ENCODE results near the gene TRIM41. TPM values are rescaled to one million over a fixed set of nuclear protein-coding genes. Genes with fewer than 3 reads are reported as not detected.
"Not testable (repeated sequence)": the region's sequence is repeated elsewhere in the genome, so short reads cannot be mapped to it uniquely, and the experiment has no call there.

Gene TRIM41
- total RNA-seq, 1 donor from 2014 or later = 33.0 TPM

DNA sequence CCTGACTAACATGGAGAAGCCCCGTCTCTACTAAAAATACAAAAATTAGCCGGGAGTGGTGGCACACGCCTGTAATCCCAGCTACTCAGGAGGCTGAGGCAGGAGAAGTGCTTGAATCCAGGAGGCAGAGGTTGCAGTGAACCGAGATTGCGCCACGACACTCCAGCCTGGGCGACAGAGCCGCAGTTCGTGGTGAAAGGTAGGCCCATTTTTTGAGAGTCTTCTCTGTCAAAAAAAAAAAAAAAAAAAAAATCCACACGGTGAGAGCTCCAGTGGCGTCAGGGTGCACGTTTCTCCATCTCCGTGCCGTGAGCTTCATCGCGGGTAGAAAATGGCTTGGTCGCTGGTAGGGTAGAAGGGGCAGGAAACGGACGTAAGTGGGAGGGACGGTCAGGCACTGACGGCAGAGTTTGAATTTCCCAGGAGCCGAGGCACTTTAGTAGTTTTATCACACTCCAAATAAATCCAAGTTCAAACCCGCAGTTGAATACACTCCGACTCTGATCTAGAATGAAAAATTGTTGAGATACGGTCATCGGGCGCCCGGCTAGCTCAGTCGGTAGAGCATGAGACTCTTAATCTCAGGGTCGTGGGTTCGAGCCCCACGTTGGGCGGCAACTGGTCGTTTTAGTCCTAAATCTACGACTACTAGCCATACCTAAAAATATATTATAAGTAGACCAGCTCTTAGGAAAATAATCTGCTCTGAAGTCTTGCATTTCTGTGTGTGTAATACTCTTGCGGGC lies 15.7 kb upstream of the TRIM41 start:
- intact Hi-C loops (cut with DNase I) = loop anchor here (1.0 kb wide), 1 partner anchor 16 kb away; no protein-coding TSS in a partner anchor
- no peak for DNase-seq (ENCODE audit: low spot score)

GRCh38 chr5:181207960-181208253 lies 15.2 kb upstream of the TRIM41 start:
- intact Hi-C loops (cut with DNase I) = loop anchor here (1.0 kb wide), 1 partner anchor 17 kb away; no protein-coding TSS in a partner anchor
- DNase-seq (ENCODE audit: low spot score) = no peak

GRCh38 chr5:181209006-181209405 lies 14.1 kb upstream of the TRIM41 start:
- DNase-seq (ENCODE audit: low spot score); intact Hi-C loops (cut with DNase I): not testable (repeated sequence)

DNA sequence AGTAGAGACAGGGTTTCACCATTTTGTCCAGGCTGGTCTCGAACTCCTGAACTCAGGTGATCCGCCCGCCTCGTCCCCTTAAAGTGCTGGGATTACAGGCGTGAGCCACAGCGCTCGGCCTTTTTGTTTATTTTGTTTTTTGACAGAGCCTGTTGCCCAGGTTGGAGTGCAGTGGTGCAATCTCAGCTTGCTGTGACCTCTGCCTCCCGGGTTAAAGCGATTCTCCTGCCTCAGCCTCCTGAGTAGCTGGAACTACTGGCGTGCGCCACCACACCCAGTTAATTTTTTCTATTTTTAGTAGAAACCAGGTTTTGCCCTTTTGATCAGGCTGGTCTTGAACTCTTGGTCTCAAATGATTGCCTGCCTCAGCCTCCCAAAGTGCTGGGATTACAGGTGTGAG lies 12.9 kb upstream of the TRIM41 start:
- DNase-seq (ENCODE audit: low spot score); intact Hi-C loops (cut with DNase I): not testable (repeated sequence)

DNA sequence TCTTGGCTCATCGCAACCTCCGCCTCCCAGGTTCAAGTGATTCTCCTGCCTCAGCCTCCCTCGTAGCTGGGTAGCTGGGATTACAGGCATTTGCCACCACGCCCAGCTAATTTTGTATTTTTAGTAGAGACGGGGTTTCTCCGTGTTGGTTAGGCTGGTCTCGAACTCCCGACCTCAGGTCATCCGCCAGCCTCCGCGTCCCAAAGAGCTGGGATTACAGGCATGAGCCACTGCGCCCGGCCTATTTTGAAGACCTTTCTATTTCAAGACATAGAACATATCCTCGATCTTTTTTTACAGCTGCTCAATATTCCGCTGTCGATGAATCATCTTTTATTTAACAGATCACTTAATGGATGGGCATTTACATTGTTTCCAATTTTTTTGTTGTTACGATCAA lies 12.4 kb upstream of the TRIM41 start:
- DNase-seq (ENCODE audit: low spot score); intact Hi-C loops (cut with DNase I): not testable (repeated sequence)

DNA sequence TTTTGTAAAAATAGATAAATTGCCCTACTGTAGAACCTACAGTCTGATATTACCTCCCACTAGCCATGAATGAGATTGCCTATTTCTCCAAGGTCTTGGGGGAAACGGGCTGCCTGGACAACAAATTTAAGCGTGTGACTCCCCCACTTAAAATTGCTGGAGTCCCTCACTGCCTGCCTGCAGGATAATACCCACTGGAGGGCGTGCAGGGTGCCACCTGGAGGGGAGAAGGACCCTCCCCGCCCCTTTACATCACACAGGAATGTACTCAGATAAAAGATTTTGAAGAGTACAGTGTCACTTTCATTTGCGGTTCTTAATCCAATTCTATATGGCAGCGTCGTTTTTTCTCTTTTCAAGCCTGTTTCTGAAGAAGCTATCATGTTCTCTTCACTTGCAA lies 11.9 kb upstream of the TRIM41 start:
- no peak for DNase-seq (ENCODE audit: low spot score)
- intact Hi-C loops (cut with DNase I) = no loop called here

DNA sequence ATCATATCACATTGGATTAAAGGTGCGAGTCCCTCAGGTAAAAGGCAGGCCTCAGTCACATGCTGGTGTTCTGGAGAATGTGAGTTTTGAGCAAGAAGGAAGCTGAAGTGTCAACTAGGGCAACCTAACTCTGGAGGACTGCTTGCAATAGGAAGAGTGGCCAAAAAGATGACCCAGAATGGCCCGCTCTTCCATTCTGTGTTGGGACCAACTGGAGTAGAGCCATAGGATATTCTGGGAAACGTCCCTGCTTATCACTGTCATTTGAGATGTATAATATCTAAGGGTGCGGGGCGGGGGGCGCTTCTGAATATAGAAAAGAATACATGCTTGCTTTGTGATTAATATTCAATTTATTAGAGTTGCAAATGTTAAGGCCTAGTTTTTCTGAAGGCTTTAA lies 11.0 kb upstream of the TRIM41 start:
- intact Hi-C loops (cut with DNase I) = no loop called here
- DNase-seq (ENCODE audit: low spot score) = no peak

GRCh38 chr5:181212934-181213333 lies 10.1 kb upstream of the TRIM41 start:
- DNase-seq (ENCODE audit: low spot score) = no peak
- intact Hi-C loops (cut with DNase I) = no loop called here

DNA sequence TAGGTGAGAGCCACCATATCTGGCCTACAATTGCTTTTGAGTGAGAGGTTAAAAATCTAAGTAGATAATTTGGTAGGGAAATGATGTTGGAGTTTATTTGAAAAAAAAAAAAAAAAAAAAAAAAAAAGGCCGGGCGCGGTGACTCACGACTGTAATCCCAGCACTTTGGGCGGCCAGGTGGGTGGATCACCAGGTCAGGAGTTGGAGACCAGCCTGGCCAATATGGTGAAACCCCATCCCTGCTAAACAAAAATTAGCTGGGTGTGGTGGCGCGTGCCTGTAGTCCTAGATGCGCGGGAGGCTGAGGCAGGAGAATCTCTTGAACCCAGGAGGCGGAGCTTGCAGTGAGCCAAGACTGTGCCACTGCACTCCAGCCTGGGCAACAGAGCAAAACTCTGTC lies 8.8 kb upstream of the TRIM41 start:
- intact Hi-C loops (cut with DNase I); DNase-seq (ENCODE audit: low spot score): not testable (repeated sequence)

- DNase-seq (ENCODE audit: low spot score) = no peak
- intact Hi-C loops (cut with DNase I) = no loop called here
Observed at GRCh38 chr5:181215997-181216989, 6.8 kb upstream of the TRIM41 start.

GRCh38 chr5:181217111-181217802 lies 5.8 kb upstream of the TRIM41 start:
- DNase-seq (ENCODE audit: low spot score) = no peak
- intact Hi-C loops (cut with DNase I) = no loop called here

DNA sequence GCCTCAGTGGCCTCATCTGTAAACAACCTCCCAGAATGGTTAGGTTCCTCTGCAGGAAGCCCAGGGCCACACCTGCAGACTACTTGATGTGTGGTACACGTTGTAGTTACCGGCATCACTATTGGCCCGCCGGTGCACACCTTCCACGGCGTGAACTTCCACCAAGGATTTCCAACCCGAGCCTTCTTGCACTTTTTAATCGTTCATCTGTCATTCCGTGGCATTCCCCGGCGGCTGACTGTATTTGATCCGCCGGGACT lies 5.3 kb upstream of the TRIM41 start:
- no peak for DNase-seq (ENCODE audit: low spot score)
- intact Hi-C loops (cut with DNase I) = no loop called here

DNA sequence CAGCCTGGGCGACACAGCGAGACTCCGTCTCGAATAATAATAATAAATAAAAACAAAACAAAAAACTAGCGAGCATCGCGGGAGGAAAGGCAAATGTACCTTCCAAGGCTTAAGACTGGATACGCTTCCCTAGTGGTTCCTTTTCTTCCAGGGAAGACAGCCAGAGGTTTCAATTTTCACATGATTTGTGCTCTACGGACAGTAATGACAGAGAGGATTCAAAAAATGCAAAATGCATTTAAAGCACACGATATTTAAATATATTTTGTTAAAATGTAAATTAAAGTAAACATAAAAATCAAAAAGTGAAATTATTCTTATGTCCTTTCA lies 4.3 kb upstream of the TRIM41 start:
- no peak for DNase-seq (ENCODE audit: low spot score)
- intact Hi-C loops (cut with DNase I) = no loop called here

DNA sequence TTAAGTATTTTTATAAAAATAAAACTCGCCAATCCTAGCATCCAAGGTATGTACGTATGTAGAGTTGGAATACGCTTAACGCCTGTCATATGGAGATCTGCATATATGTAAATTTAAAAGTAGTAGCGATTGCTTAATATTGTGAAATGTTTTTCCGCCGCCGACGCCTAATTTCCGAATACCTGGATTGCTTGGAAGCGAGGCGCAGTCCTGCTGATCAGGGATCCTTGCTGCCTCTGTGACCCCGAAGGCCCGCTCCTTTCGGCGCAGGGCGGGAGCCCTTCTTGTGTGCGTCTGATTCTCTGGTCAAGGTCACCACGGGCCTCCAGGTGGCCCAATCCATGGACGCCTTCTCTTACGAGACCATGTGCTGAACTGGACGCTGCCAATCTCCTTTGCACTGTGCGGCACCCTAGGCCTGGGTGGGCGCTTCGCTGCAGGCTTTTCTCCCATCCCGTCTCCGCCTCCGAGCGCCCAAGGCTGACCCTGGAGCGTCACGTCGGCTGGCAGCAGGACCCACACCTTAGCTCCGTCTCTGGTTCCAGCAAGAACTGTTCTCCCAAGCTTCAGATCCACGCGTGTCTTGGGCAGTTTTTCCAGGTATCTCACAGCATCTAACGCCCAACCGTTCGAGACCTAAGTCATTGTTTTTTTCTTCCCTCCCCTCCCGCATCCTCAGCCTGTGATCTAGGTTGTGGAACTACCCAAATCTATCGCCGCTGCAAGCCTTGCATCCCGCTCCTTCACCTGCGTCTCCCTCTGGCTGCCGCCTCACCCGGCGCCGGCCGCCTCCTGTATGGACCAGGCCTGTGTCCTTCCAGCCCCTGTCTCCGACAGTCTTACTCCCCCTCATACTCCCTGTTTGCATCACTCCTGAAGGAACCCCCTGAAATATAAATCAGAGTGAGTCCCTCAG lies 3.6 kb upstream of the TRIM41 start:
- intact Hi-C loops (cut with DNase I) = no loop called here
- no peak for DNase-seq (ENCODE audit: low spot score)

- no peak for DNase-seq (ENCODE audit: low spot score)
- intact Hi-C loops (cut with DNase I) = no loop called here
Observed at GRCh38 chr5:181220178-181220515, 2.9 kb upstream of the TRIM41 start.

DNA sequence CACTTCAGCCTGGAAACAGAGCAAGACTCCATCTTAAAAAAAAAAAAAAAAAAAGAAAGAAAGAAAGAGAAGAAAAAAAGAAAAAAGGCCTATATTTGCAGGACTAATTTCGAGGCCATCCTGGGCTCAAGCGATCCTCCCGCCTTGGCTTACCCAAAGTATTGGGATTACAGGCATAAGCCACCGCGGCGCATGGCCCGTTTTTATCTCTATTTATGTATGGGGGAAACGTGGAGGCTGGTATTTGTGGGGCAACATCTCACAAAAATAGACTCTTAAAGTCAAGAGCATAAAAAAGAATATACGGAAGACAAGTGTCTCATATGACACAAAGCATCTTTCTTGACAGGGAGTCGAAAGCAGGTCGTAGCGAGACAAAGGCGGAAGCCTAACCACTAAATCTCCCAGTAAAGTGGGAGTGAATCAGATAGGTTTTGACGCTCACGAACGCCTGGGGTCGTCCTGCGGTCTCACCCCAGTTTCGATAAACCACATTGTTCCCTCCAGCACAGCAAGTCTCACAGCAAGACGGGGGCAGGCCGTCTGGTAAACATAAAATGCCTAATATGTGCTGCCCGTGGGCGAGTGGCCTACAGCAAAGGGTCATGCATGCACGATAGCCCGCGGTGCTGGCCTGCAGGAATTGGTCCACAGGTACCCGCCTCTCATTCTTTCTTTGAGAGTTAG lies 1.8 kb upstream of the TRIM41 start:
- intact Hi-C loops (cut with DNase I) = no loop called here
- no peak for DNase-seq (ENCODE audit: low spot score)

GRCh38 chr5:181221792-181222629 lies 1.1 kb upstream of the TRIM41 start:
- intact Hi-C loops (cut with DNase I) = loop anchor here (1.0 kb wide), 1 partner anchor 31 kb away; no protein-coding TSS in a partner anchor

DNA sequence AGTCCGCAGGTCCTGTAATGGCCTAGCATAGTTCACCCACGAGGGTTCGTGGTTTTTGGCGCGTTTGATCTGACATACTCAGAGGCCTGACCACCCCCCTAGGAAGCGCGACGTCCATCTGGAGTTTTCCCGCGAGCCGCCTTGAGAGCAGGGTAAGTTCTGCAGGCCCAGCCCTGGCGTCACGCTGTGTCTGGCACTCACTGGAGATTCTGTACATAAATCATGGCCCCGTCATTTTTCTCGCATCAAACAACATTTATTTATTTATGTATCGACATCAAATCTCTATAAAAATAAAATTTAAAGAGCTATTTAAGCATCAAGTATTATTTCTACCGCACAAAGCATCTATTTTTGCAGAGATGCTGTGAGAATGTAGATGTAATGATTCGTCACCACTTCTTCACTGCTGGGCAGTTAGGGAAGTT lies 437 bp upstream of the TRIM41 start:
- no peak for DNase-seq (ENCODE audit: low spot score)
- intact Hi-C loops (cut with DNase I) = loop anchor here (1.0 kb wide), 3 partner anchors 22 to 39 kb away; partner anchors contain the start of gene TRIM52

More at GRCh38 chr5:181221792-181222629, 1.1 kb upstream of the TRIM41 start:
- DNase-seq (ENCODE audit: low spot score) = peak; percentile 94
